DMS79 (cell line): ENCODE measurements around the gene COX7C.

Experiments used
- DNase-seq: peaks from one replicate; lab custom pipeline; 2025; lab: John Stamatoyannopoulos, UW

The COX7C gene

GRCh38 chr5:86664173-86664572, 46.4 kb downstream of the COX7C start:
- no peak for DNase-seq

DNA sequence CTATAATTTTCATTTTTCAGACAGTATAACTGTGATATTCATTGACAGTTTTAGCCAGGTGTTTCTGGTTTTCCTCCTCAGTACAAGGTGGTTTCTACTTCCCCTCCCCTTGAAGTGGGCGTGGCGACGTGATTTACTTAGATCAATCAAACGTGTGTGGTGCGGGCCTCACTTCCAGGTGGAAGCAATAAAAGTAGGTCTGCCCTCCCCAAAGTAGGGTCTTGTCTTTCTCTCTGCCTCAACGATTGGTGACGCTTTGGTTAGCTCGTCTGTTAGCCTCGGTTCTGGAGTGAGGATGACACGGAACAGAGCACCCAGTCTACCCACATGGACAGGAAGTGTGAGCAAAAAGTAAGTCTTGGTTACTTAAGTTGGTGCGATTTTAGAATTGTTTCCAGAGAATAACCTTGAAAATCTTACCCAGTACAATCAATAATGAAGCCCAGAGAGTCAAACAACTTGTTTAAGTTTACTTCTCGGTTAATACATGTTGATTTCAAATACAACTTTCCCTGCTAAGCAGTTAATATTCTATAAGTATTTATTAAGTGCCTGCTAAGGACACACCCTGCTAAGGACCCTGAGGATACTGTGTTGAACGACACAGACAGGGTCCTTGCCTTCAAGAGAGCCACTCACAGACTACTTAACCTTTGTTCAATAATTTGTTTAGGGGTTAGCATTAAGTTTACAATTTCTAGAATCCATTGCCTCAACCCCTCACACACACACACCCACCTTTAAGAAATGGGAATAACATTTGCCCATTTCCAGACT, 48.4 kb downstream of the COX7C start:
- DNase-seq: no peak

DNA sequence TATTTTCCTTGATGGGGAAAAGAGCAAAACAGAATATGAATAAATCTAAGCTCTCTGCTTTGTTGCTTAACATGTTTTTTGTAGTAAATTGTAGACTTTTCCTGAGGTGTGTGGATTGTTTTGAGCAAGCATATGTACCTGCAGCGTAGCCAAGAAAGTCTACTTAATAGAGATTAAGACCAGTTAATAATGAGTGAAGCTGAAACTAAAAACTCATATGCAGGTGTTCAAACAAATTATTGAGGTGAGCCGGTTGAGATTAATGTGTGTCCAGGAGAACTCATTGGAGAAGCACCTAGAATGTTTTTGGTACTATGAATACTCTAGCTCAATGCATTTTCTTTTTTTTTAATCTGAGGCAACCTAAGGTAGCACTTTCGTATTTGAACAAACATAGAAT, 49.2 kb downstream of the COX7C start:
- DNase-seq: no peak
